ENCODE results near the gene LRRC42. TPM values are rescaled to one million over a fixed set of nuclear protein-coding genes. Genes with fewer than 3 reads are reported as not detected.

The LRRC42 gene
- total and polyA plus RNA-seq, 10 of the 15 experiments (the other 5 are each of a cell fraction or from before 2014, with no cell fraction given) = 11.0 to 34.4 (median 23.0) TPM

- no peak for FAIRE-seq
Measured at GRCh38 chr1:53956308-53957168, 10.4 kb downstream of the LRRC42 start.

More at GRCh38 chr1:53956308-53957168, 10.4 kb downstream of the LRRC42 start:
- in situ Hi-C loops (cut with MboI) (loop anchor here (25.0 kb wide), 1 partner anchor 469 kb away; no protein-coding TSS in a partner anchor), intact Hi-C loops (cut with micrococcal nuclease; ENCODE audit: unreplicated experiment) (loop anchor here (10.0 kb wide), 1 partner anchor 472 kb away; no protein-coding TSS in a partner anchor)
- H3K79me2 ChIP-seq (ENCODE audit: control insufficient read depth, insufficient read depth, low read length) = peaks cover 2% of the 10 kb centered on the region
- H3K9ac ChIP-seq (ENCODE audit: control insufficient read depth, insufficient read depth, low read length) = 0 out of 2 replicates have a peak overlapping the region, but pooled peaks have one; percentile 1
- no peaks in the 10 kb centered on the region for H3K9me3 ChIP-seq (replicated peaks; ENCODE audit: control insufficient read depth, insufficient read depth, low read length)
- ChIA-PET CTCF (interaction anchor here (0.6 to 2.3 kb wide), 16 partner anchors 9 to 105 kb away, joined by 3 to 38 read pairs (median 3); partner anchors contain the start of genes IFT25 and LRRC42), RAD21 (ENCODE audit: unreplicated experiment) (interaction anchor here (0.7 to 2.5 kb wide), 6 partner anchors 9 to 96 kb away, joined by 4 to 16 read pairs (median 6); partner anchors contain the start of genes IFT25 and LRRC42), SMC1A (ENCODE audit: uncharacterized antibody, unreplicated experiment) (interaction anchor here (0.6 to 2.0 kb wide), 12 partner anchors 9 to 180 kb away, joined by 3 to 20 read pairs (median 4); partner anchors contain the start of gene YIPF1), POLR2A (interaction anchor here (0.9 to 1.6 kb wide), 3 partner anchors 9 to 97 kb away, joined by 3 to 7 read pairs (median 5); partner anchors contain the start of genes IFT25, LRRC42, TCEANC2 and TMEM59)
- H3K27ac ChIP-seq (ENCODE audit: control insufficient read depth, insufficient read depth) = peak overlapping the region; percentile 26
- no peaks in the 10 kb centered on the region for H3K27me3 ChIP-seq (replicated peaks in 1 of 2; ENCODE audit: control insufficient read depth in 2 of 2, insufficient read depth in 2 of 2, low read length in 1 of 2)
- peaks cover 11% of the 10 kb centered on the region; the same call in 1 of the 2 replicates for H3K4me1 ChIP-seq (ENCODE audit: control insufficient read depth, insufficient read depth, low read length)
- BruUV-seq (replicated peaks) = no TSS peak
- peak overlapping the region; percentile 26; the same call in 1 of the 2 replicates for H3K4me2 ChIP-seq (ENCODE audit: control insufficient read depth, insufficient read depth)
- WGBS (ENCODE audit: insufficient coverage, insufficient replicate concordance, low lambda C conversion rate, missing lambda C conversion rate) = 18% methylated on average over 3 of the region's 3 CpGs
- ATAC-seq (peak; percentile 71), DNase-seq (ENCODE audit: low read depth, low spot score) (no peak)
- H2AFZ ChIP-seq (ENCODE audit: control insufficient read depth, low read depth, low read length) = no peak overlapping the region
- no peak for TF ChIP-seq POLR2A (IDR thresholded peaks at IDR 0.05; ENCODE audit: low read depth, low read length)
- no peak for TF ChIP-seq RB1 (IDR thresholded peaks at IDR 0.05; ENCODE audit: borderline replicate concordance)
- no peak for TF ChIP-seq TCF12 (IDR thresholded peaks at IDR 0.05; ENCODE audit: low read depth, low read length)
- no peak for TF ChIP-seq TCF3 (IDR thresholded peaks at IDR 0.05; ENCODE audit: borderline replicate concordance, insufficient read depth, low read depth, low read length)
- TF ChIP-seq CBX3 (IDR thresholded peaks at IDR 0.05; ENCODE audit: borderline replicate concordance, low read depth) = no peak
- TF ChIP-seq MLLT1 (IDR thresholded peaks at IDR 0.05) = peak; percentile 93
- no peak for TF ChIP-seq ZNF622 (IDR thresholded peaks at IDR 0.05)
- TF ChIP-seq BMI1 (IDR thresholded peaks at IDR 0.05; ENCODE audit: borderline replicate concordance) = no peak
- H3K4me3 ChIP-seq = 0 out of 2 replicates have a peak overlapping the region, but pooled peaks have one; percentile 40
- H4K20me1 ChIP-seq (ENCODE audit: control insufficient read depth, insufficient read depth) = no peaks in the 10 kb centered on the region
- peaks cover 4 to 17% of the 10 kb centered on the region in 2 experiments for H3K36me3 ChIP-seq (ENCODE audit: control insufficient read depth in 2 of 2, insufficient read depth in 2 of 2, low read length in 1 of 2)
